HG03460 (cell line): ENCODE measurements around the gene LDB3.
"Not testable (repeated sequence)": the region's sequence is repeated elsewhere in the genome, so short reads cannot be mapped to it uniquely, and the experiment has no call there.

Experiments used
- ATAC-seq: cut with Tn5 transposase; IDR thresholded peaks from one replicate; pipeline ENCODE4 v1.9.1; 2021; ENCODE audit not compliant: unreplicated experiment

Gene LDB3

DNA sequence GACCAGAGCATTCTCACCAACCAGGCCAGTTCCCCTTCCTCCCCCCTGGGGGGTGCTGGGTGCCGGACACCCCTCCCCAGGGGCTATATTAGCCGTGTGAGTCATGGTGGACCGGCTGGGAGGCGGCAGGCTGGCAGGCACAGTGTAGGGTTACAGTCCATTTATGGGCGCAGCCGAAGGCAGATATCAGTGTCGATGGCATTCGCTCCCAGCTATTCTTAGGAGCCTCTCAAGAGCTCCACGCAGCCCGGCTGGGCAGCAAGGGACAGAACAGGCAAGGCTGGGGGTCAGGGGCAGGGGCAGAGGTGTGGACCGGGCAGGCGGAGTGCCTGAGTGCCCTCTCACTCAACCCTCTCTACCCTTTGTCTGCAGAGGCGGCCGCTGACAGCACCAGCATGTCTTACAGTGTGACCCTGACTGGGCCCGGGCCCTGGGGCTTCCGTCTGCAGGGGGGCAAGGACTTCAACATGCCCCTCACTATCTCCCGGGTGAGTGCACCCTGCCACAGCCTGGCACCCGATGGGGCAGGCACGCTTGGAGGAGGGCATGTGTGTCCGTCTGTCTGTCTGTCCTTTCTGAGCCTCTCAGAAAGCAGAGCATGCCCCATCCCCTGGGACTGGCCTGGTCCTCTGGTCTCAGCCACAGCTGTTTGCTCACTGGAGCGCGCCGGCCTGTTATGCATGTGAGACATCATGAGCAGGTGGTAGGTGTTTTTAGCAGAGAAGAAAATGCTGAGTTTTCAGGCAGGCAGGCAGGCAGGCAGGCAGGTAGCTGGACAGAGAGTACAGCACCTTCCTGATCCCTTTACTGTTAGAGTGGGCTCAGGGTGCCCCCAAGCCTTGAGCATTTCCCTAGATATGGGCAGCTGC, at the start of gene LDB3:
Gene LDB3, plus strand, starts transcription at position 215 of the 869 bp plus-strand sequence. Its CDS starts 181 bp downstream, at position 396.
- no peak for ATAC-seq

GRCh38 chr10:86628311-86628710, 40.0 kb upstream of the LDB3 start:
- ATAC-seq = no peak

- ATAC-seq = no peak
Observed at GRCh38 chr10:86630079-86630478, 38.2 kb upstream of the LDB3 start.

GRCh38 chr10:86632009-86632800, 36.1 kb upstream of the LDB3 start:
- ATAC-seq = no peak

DNA sequence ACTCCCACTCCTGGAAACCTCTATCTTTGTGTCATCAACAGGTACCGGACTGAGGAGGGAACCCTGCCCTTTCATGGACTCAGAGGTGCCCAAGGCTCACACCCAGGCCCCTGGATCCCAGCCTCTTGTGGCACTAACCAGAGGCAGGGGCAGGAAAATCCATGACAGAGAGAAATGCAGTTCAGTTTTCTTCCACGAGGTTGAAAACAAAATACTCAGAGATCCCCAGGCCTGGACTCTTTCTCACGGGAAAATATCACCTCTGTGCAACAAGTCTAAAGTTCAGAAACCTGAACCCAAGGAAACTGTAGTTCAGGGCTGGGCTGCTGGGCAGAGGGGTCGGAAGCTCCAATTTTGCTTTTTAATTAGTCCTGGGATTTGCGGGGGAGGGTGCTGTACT, 35.4 kb upstream of the LDB3 start:
- no peak for ATAC-seq

- no peak for ATAC-seq
Observed at GRCh38 chr10:86635402-86635801, 32.9 kb upstream of the LDB3 start.

- ATAC-seq = no peak
Observed at GRCh38 chr10:86636311-86636710, 32.0 kb upstream of the LDB3 start.

DNA sequence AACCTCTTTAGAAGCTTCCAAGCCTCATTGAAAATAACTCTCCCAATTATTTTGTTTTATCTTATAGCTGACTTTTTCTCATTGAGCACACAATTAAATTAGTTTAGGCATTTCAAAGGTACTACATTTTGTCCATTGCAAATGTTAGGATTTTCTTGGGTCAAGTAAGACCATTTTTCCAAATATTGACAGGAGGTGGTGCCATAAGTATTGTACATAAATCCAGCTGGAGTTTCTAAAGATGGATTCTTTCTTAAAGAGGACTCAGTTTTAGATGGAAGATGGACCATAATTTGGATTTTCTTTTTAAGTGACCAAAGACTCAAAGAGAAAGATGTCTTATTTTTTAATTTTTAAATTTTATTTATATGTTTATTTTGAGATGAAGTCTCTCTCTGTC, 26.3 kb upstream of the LDB3 start:
- no peak for ATAC-seq

DNA sequence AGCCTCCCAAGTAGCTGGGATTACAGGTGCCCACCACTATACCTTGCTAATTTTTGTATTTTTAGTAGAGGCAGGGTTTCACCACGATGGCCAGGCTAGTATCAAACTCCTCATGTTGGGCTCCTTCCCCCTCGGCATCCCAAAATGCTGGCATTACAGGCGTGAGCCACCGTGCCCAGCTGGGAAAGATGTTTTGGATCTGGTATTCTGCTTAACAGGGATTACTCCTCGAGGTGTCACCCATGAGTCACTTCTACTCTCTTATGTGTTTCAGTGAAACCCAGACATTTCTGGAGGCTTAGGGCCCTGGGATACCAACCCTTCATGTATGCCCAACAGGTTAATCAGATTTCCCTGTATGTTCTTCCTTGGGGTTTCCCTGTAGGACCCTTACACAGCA, 25.8 kb upstream of the LDB3 start:
- ATAC-seq = no peak

DNA sequence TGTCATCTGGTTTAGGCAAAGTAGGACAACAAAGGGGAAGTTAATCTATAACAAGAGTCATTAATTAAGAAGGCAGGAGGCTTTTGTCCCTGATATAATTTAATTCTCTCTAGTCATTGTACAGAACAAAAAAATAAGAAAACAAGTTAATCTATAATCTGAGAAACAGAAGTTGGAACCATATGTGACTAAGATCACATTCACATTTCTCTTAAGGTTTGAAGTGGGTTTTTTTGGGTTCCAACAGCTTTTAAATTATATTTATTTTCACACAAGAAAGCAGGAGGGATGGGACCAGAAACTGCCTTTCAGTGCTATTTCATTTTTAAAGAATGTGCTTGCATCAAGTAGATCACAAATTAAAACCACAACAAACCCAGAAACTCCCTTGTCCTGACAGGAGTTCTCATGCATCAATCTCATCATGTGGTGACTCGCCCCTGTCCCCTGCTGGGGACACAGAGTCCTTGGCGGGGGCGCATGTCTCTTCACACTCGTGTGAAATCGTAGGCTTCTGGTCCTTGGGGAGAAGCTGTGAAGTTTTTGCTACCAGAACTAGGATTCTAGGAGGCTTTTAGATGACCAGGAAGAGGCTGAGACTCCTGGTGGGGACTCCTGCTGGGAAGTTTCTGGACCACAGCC, 24.0 kb upstream of the LDB3 start:
- no peak for ATAC-seq

DNA sequence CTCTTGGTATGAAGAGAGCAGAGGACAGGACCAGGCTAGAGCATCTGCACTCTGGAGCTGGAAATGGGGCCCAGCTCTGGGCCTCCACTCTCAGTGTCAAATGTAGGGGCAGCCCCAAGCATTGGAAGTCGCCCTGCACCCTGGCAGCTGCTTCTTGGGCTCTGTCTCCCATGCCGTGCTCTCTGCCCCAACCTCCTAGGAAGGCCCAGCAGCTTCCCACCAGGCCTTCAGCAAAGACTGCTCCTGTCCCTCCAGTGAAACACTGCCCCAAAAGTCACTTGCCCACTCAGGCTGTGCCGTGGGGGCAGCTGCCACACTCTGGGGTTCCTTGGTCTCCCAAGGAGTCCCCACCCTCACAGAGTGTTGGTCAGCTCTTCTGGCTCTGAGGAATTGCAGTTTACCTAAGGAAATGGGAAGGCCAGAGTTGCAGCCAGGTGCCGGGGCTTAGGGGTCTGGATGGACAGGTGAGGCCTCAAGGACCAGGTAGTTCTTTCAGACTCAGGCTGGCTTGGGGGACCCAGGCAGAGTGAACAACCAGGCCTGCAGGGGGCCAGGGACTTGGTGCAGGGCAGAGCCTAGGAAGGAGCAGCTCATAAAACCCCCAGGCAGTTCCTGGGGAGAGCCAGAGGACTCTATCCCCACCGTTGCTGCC, 23.4 kb upstream of the LDB3 start:
- no peak for ATAC-seq

DNA sequence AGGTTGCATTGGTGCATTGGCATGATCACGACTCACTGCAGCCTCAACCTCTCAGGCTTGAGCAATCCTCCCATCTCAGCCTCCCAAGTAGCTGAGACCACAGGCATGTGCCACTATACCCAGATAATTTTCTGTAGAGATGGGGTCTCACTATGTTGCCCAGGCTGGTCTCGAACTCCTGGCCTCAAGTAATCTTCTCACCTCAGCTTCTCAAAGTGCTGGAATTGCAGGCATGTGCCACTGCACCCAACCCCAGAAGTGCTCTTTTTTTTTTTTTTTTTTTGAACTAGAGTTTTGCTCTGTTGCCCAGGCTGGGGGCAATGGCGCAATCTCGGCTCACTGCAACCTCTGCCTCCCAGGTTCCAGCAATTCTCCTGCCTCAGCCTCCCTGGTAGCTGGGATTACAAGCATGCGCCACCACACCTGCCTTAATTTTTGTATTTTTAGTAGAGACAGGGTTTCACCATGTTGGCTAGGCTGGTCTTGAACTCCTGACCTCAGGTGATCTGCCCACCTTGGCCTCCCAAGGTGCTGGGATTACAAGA, 22.6 kb upstream of the LDB3 start:
- ATAC-seq = not testable (repeated sequence)

DNA sequence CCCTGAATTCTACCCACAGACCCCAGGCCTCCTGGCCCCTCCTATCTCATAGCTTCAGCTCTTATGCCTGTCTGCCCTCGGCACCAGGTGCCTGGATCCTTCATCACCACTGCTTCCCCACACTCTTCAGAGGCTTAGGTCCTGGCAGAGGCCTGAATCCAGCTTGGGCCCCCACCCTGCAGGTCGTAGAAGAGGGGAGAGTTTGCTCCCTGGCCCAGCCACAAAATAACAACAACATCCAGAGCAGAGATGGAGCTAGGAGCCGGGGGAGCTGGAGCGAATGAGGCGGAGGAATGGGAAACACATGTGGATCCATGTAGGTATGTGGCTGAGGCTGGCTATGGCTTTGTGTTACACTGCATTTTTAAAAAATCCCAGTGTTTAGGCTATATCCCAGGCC, 21.8 kb upstream of the LDB3 start:
- no peak for ATAC-seq

DNA sequence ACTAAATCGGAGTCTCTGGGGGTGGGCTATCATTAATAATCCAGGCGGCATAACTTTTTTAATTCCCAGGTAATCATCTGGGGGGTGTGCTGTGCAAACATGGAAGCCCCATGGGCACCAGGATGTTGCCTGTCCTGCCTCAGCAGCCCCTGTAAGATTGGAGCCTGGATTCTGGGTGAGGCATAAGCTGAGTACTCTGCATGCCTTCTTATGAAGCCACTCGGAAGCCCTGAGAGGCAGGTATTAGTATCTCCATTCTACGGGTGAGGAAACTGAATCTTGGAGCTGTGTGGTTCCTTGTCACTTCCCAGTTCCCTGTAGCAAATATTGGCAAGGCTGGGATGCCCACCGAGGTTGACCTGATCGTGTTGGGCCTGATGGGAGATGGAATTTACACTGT, 21.4 kb upstream of the LDB3 start:
- ATAC-seq = no peak

- ATAC-seq = no peak
Observed at GRCh38 chr10:86647773-86648703, 20.3 kb upstream of the LDB3 start.

- no peak for ATAC-seq
Observed at GRCh38 chr10:86648704-86649427, 19.4 kb upstream of the LDB3 start.

DNA sequence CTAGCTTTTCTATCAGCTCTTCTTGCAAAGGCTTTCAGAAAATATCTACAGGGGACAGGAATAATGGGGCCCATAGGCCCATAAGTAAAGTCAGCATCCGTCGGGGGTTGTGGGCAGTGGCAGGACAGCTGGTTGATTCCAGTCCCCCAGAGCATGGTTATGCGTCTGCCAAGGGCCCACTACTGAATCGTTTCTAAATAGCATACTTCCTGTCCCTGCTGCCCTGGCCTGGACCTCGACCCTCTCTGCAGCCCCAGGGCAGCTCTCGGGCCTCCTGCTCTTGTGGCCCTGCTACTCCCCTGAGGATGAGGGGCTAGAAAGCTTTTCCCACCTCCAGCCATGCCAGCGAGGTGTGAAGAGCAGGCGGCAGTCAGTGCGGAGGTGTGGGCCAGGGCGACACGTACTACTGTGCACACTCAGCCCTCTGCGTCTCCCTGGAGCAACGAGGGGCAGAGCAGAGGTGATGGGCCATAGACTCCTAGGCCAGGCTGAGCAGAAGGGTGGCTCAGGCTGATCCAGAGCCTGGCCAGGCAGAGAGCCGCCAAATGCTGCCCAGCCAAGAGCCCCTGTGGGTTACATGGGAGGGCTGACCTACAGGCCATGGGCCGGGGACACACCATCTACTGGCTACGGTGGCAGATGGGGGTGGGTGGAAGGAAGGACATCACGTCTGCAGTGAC, 18.7 kb upstream of the LDB3 start:
- no peak for ATAC-seq

GRCh38 chr10:86650151-86650550, 18.2 kb upstream of the LDB3 start:
- no peak for ATAC-seq
